ENCODE data around the gene FOXR1. TPM values are rescaled to one million over a fixed set of nuclear protein-coding genes. Genes with fewer than 3 reads are reported as not detected.
A peak's percentile ranks its signal among the peaks of the same experiment; 100 is the strongest.
"Not testable (repeated sequence)": the region's sequence is repeated elsewhere in the genome, so short reads cannot be mapped to it uniquely, and the experiment has no call there.

Gene FOXR1
- total RNA-seq, 2 donors from 2014 or later: 0.98 TPM; not detected in 1

- Mint-ChIP-seq H3K4me3 (peak overlapping the region; percentile 88), H3K27me3 (no peaks in the 10 kb centered on the region), H3K4me1 (peaks cover 10% of the 10 kb centered on the region), H3K36me3 (ENCODE audit: low read depth) (peaks cover 77% of the 10 kb centered on the region), H3K9me3 (no peaks in the 10 kb centered on the region), H3K27ac (peak overlapping the region; percentile 85)
- no peak for ATAC-seq (replicated peaks)
These were observed 27.3 kb downstream of the FOXR1 start for GRCh38 chr11:118998822-118999221.

DNA sequence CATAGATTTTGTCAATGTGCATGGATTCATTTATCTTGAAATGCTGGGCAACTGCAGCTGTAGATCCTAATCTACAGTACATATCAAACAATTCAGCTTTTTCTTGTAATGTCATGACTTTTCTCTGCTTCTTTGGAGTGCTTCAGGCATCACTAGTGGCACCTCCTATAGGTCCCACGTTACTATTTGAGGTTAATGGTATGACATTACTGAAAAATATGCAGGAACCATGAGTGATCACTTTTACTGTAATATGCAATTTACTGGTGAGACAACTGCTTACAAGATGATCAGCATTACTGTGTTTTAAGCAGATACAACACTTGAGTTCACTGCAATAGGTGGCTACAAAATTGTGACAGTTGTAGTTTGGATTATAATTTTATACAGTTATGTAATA is 29.3 kb downstream of the FOXR1 start:
- H3K4me3 Mint-ChIP-seq: no peak overlapping the region
- no peaks in the 10 kb centered on the region for H3K9me3 Mint-ChIP-seq
- H3K27ac Mint-ChIP-seq: no peak overlapping the region
- H3K36me3 Mint-ChIP-seq (ENCODE audit: low read depth): peaks cover 95% of the 10 kb centered on the region
- H3K4me1 Mint-ChIP-seq: peaks cover 10% of the 10 kb centered on the region
- H3K27me3 Mint-ChIP-seq: no peaks in the 10 kb centered on the region
- ATAC-seq (replicated peaks): no peak

DNA sequence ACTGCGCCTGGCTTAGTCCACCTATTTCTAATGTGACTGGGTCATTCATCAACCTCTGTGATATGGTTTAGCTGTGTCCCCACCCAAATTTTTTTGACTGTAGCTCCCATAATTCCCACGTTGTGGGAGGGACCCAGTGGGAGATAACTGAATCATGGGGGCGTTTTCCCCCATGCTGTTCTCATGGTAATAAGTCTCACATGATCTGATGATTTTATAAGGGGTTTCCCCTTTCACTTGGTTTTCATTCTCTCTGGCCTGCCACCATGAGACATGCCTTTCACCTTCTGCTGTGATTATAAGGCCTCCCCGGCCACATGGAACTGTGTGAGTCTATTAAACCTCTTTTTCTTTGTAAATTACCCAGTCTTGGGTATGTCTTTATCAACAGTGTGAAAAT is 35.1 kb downstream of the FOXR1 start:
- ATAC-seq (replicated peaks): no peak
- Mint-ChIP-seq H3K27me3 (no peaks in the 10 kb centered on the region), H3K4me1 (no peaks in the 10 kb centered on the region)

GRCh38 chr11:119011476-119012053 is 40.0 kb downstream of the FOXR1 start:
- no peak for ATAC-seq (replicated peaks)
- Mint-ChIP-seq H3K27me3 (no peaks in the 10 kb centered on the region), H3K4me3 (no peak overlapping the region), H3K4me1 (peaks cover 13% of the 10 kb centered on the region), H3K36me3 (ENCODE audit: low read depth) (peaks cover 89% of the 10 kb centered on the region), H3K9me3 (no peaks in the 10 kb centered on the region), H3K27ac (no peak overlapping the region)

More for the DNA sequence above, 35.1 kb downstream of the FOXR1 start:
- Mint-ChIP-seq H3K36me3 (ENCODE audit: low read depth) (peaks cover 91% of the 10 kb centered on the region), H3K27ac (no peak overlapping the region), H3K4me3 (no peak overlapping the region), H3K9me3 (no peaks in the 10 kb centered on the region)

DNA sequence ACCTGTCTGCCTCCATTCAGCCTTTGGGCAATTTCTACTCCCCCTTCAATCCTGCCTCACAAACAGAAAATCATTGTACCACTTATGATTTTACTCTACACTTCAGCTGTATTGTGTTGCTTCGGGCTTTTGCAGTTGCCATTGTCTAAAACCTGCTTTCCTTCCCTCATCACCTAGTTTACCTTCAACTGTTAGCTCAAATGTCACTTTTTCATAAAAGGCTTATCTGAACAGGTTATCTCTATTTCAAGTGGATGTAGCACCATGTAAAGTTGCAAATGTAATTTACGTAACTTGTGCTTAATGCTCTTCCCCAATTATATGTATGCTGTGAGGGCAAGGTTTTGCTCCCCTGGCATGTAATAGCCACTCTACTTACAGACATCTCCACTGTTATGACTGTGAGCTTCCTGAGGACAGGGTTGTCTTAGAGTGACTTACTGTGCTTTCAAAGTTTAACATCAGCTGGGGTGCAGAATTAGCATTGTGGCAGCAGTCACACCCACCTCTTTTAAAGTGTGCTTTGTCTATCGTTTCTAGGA is 41.1 kb downstream of the FOXR1 start:
- no peak overlapping the region for H3K4me3 Mint-ChIP-seq
- ATAC-seq (replicated peaks): no peak
- H3K27me3 Mint-ChIP-seq: no peaks in the 10 kb centered on the region
- no peaks in the 10 kb centered on the region for H3K9me3 Mint-ChIP-seq
- peaks cover 89% of the 10 kb centered on the region for H3K36me3 Mint-ChIP-seq (ENCODE audit: low read depth)
- peaks cover 13% of the 10 kb centered on the region for H3K4me1 Mint-ChIP-seq
- no peak overlapping the region for H3K27ac Mint-ChIP-seq

DNA sequence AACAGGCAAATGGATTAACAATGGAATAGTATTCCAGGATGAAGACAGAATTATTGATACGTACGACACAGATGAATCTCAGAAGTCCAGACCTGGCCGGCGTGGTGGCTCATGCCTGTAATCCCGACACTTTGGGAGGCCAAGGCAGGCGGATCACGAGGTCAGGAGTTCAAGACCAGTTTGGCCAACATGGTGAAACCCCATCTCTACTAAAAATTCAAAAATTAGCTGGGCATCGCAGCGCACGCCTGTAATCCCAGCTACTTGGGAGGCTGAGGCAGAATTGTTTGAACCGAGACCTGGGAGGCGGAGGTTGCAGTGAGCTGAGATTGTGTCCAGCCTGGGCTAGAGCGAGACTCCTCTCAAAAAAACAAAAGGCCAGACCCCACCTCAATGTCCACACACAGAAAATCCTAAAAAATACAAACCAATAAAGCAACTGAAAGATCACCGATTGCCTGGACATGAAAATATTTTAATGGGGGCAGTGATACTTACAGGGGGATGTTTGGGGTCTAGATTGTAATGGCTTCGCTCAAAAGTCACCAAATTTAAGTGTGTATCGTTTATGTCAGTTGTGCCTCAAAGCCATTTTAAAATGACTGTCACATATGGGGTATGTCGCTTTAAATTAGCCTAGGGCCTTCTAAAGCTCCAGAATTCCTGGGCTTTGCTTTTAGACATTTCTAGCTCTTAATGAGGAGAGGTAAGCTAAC is 42.8 kb downstream of the FOXR1 start:
- no peaks in the 10 kb centered on the region for H3K9me3 Mint-ChIP-seq
- H3K36me3 Mint-ChIP-seq (ENCODE audit: low read depth): peaks cover 90% of the 10 kb centered on the region
- no peaks in the 10 kb centered on the region for H3K27me3 Mint-ChIP-seq

DNA sequence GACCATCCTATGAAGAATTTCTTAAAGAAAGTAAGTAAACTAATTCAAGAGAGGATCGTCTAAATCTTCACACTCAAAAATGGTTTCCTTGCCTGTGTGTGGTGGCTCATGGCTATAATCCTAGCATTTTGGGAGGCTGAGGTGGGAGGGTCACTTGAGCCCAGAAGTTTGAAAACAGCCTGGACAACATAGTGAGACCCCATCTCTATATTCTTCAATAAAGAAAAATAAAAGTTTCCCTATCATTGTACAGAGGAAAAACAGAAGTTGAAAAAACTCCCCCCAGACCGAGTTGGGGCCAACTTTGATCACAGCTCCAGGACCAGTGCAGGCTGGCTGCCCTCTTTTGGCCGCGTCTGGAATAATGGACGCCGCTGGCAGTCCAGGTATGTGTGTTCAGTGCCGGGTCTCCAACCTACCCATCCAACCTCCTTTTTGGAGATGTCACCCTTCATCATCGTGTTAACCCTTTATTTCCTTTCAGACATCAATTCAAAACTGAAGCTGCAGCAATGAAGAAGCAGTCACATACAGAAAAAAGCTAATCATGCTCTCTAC is 43.6 kb downstream of the FOXR1 start:
- H3K27me3 Mint-ChIP-seq: no peaks in the 10 kb centered on the region
- H3K9me3 Mint-ChIP-seq: no peaks in the 10 kb centered on the region
- peaks cover 90% of the 10 kb centered on the region for H3K36me3 Mint-ChIP-seq (ENCODE audit: low read depth)
- peak overlapping the region; percentile 91 for H3K4me3 Mint-ChIP-seq
- H3K4me1 Mint-ChIP-seq: peaks cover 17% of the 10 kb centered on the region
- peak overlapping the region; percentile 61 for H3K27ac Mint-ChIP-seq
- no peak for ATAC-seq (replicated peaks)

More for the DNA sequence above, 42.8 kb downstream of the FOXR1 start:
- no peak for ATAC-seq (replicated peaks)
- Mint-ChIP-seq H3K27ac (peak overlapping the region; percentile 33), H3K4me3 (peak overlapping the region; percentile 28), H3K4me1 (peaks cover 13% of the 10 kb centered on the region)

GRCh38 chr11:119016216-119017009 is 44.9 kb downstream of the FOXR1 start:
- peaks cover 21% of the 10 kb centered on the region for H3K4me1 Mint-ChIP-seq
- peak overlapping the region; percentile 95 for H3K27ac Mint-ChIP-seq
- H3K4me3 Mint-ChIP-seq: peak overlapping the region; percentile 91
- peaks cover 95% of the 10 kb centered on the region for H3K36me3 Mint-ChIP-seq (ENCODE audit: low read depth)
- H3K27me3 Mint-ChIP-seq: no peaks in the 10 kb centered on the region
- ATAC-seq (replicated peaks): no peak
- H3K9me3 Mint-ChIP-seq: no peaks in the 10 kb centered on the region

- peaks cover 22% of the 10 kb centered on the region for H3K4me1 Mint-ChIP-seq
- peak overlapping the region; percentile 91 for H3K4me3 Mint-ChIP-seq
- ATAC-seq (replicated peaks); H3K9me3 Mint-ChIP-seq; H3K27me3 Mint-ChIP-seq: not testable (repeated sequence)
- peaks cover 99% of the 10 kb centered on the region for H3K36me3 Mint-ChIP-seq (ENCODE audit: low read depth)
- peak overlapping the region; percentile 95 for H3K27ac Mint-ChIP-seq
These were observed 45.8 kb downstream of the FOXR1 start for GRCh38 chr11:119017377-119017776.

- ATAC-seq (replicated peaks): peak; percentile 94
- Mint-ChIP-seq H3K36me3 (ENCODE audit: low read depth) (peaks cover 99% of the 10 kb centered on the region), H3K9me3 (no peaks in the 10 kb centered on the region), H3K27me3 (no peaks in the 10 kb centered on the region), H3K27ac (peak within 1 kb of the TSS; percentile 95), H3K4me1 (peaks cover 20% of the 10 kb centered on the region), H3K4me3 (peak within 1 kb of the TSS; percentile 91)
These were observed 46.7 kb downstream of the FOXR1 start, which contains the start of the genes RPS25 and TRAPPC4 for GRCh38 chr11:119018074-119018938. TSS of gene RPS25 (minus strand) at chr11:119018343. CDS start at chr11:119018284, 59 bp downstream. TSS of gene TRAPPC4 (plus strand) at chr11:119018766. CDS start at chr11:119018796, 30 bp downstream.

- Mint-ChIP-seq H3K27ac (peak overlapping the region; percentile 95), H3K36me3 (ENCODE audit: low read depth) (peaks cover 99% of the 10 kb centered on the region), H3K27me3 (no peaks in the 10 kb centered on the region), H3K9me3 (no peaks in the 10 kb centered on the region), H3K4me3 (peak overlapping the region; percentile 91), H3K4me1 (peaks cover 29% of the 10 kb centered on the region)
- no peak for ATAC-seq (replicated peaks)
These were observed 48.4 kb downstream of the FOXR1 start for GRCh38 chr11:119019996-119020395.

GRCh38 chr11:119021631-119022030 is 50.1 kb downstream of the FOXR1 start:
- no peak for ATAC-seq (replicated peaks)
- H3K27ac Mint-ChIP-seq: peak overlapping the region; percentile 80
- peak overlapping the region; percentile 91 for H3K4me3 Mint-ChIP-seq
- H3K9me3 Mint-ChIP-seq: no peaks in the 10 kb centered on the region
- peaks cover 97% of the 10 kb centered on the region for H3K36me3 Mint-ChIP-seq (ENCODE audit: low read depth)
- peaks cover 31% of the 10 kb centered on the region for H3K4me1 Mint-ChIP-seq
- no peaks in the 10 kb centered on the region for H3K27me3 Mint-ChIP-seq

GRCh38 chr11:119023741-119024140 is 52.2 kb downstream of the FOXR1 start:
- Mint-ChIP-seq H3K4me1 (peaks cover 33% of the 10 kb centered on the region), H3K9me3 (no peaks in the 10 kb centered on the region), H3K27me3 (no peaks in the 10 kb centered on the region), H3K27ac (peak overlapping the region; percentile 80), H3K36me3 (ENCODE audit: low read depth) (peaks cover 86% of the 10 kb centered on the region), H3K4me3 (peak overlapping the region; percentile 0)
- no peak for ATAC-seq (replicated peaks)

Measured in activated T-helper 17 cell treated with anti-CD3 and anti-CD28 coated beads, Interleukin-2, amount 50 U/mL, for 72 hours (primary cell).